Aorta (tissue), 5 donors: Measurements from ENCODE around the gene GRK2. TPM values are rescaled to one million over a fixed set of nuclear protein-coding genes. Genes with fewer than 3 reads are reported as not detected.
"Not testable (repeated sequence)": the region's sequence is repeated elsewhere in the genome, so short reads cannot be mapped to it uniquely, and the experiment has no call there.

ENCODE experiments used
- ATAC-seq: fragments of 200-7000 bp; cut with Tn5 transposase; one replicate; pipeline ENCODE4 v1.9.1; 2022; ENCODE audit warnings: moderate library complexity; ENCODE audit not compliant: low FRiP score
- DNase-seq, 2 donors: peaks; one replicate each; pipeline ENCODE4 v3.0.0-alpha.2; 2020
- H3K27ac ChIP-seq, 2 donors: one replicate each; pipeline ENCODE4 v1.5.1; 2013; ENCODE audit warnings: low read length in 2 of 2, mild to moderate bottlenecking in 2 of 2, moderate library complexity in 2 of 2, control low read depth in 1 of 2, inconsistent platforms in 1 of 2, low read depth in 1 of 2
- H3K27me3 ChIP-seq, 2 donors: one replicate each; pipeline ENCODE4 v1.6.1; 2013; ENCODE audit warnings: control low read depth in 1 of 2, low read length in 1 of 2, mild to moderate bottlenecking in 1 of 2, moderate library complexity in 1 of 2; ENCODE audit not compliant: insufficient read depth in 2 of 2, control insufficient read depth in 1 of 2
- H3K36me3 ChIP-seq, 2 donors: one replicate each; pipeline ENCODE4 v1.6.1; 2013; ENCODE audit warnings: control low read depth in 1 of 2, low read length in 1 of 2, mild to moderate bottlenecking in 1 of 2; ENCODE audit not compliant: insufficient read depth in 2 of 2, control insufficient read depth in 1 of 2
- H3K4me1 ChIP-seq, 2 donors: one replicate each; pipeline ENCODE4 v1.6.1; 2013; ENCODE audit warnings: low read length in 2 of 2, control low read depth in 1 of 2, mild to moderate bottlenecking in 1 of 2, moderate library complexity in 1 of 2; ENCODE audit not compliant: insufficient read depth in 2 of 2, control insufficient read depth in 1 of 2
- H3K4me3 ChIP-seq, 2 donors: one replicate each; pipeline ENCODE4 v1.5.1; 2013; ENCODE audit warnings: low read length in 2 of 2, control low read depth in 1 of 2, mild to moderate bottlenecking in 1 of 2
- H3K9me3 ChIP-seq: one replicate; pipeline ENCODE4 v1.6.1; 2013; ENCODE audit warnings: mild to moderate bottlenecking, low read length; ENCODE audit not compliant: control insufficient read depth
- WGBS, 2 donors: extraction: QIAGEN DNeasy Blood & Tissue Kit; methylation state at CpG; one replicate each; pipeline ENCODE4 v1.1.7; 2013; 5-methylcytosine and 5-hydroxymethylcytosine counted together
- intact Hi-C, 2 donors: fragments of 100-400 bp; cut with DNase I; formaldehyde crosslinking; loops; one replicate each; pipeline versions ENCODE4 v1.14.2 to v1.15.0; 2022
- polyA plus RNA-seq, 2 donors: library from polyadenylated mRNA; stranded (reverse); fragments of 200-250 nt; gene quantifications; one replicate each; pipeline ENCODE4 v1.2.3, GENCODE V29; 2013
- total RNA-seq, 2 donors: library from RNA; stranded (reverse); fragmentation: NEBNext Ultra II Directional; extraction: Animal tissue kit (Norgen Biotek cat#: 25700); gene quantifications; one replicate each; pipeline ENCODE4 v1.2.1, GENCODE V29; 2021
- donor health status: healthy with polysubstance abuse.
- donor health status: Bipolar disorder and iron deficiency.
- donor health status: DM: no; HTN: no; CAD: no.
- donor health status: DM: no; HTN: no; CAD: no.
- donor health status: DM: yes; HTN: yes; CAD: no.

Gene GRK2
- total and polyA plus RNA-seq, 4 donors = 29.3 to 77.6 (median 53.7) TPM

GRCh38 chr11:67260885-67261639 is 5.2 kb upstream of the GRK2 start:
- not testable (repeated sequence) for H3K36me3 ChIP-seq, H3K27ac ChIP-seq, H3K27me3 ChIP-seq, H3K9me3 ChIP-seq, H3K4me1 ChIP-seq
- ATAC-seq (peak; percentile 16), DNase-seq (peak in 1 of 2 donors; percentile 92)
- peak overlapping the region; percentile 2 to 25 for H3K4me3 ChIP-seq
- intact Hi-C loops = loop anchor here (5.0 kb wide), 1 partner anchor 121 kb away; no protein-coding TSS in a partner anchor
- 27 to 30% methylated on average over 47 to 50 of the region's 50 CpGs for WGBS, 2 donors

GRCh38 chr11:67261640-67261945 is 4.7 kb upstream of the GRK2 start:
- no peaks in the 10 kb centered on the region for H3K36me3 ChIP-seq
- H3K4me1 ChIP-seq = no peaks in the 10 kb centered on the region
- no peaks in the 10 kb centered on the region for H3K27me3 ChIP-seq
- 11% methylated on average over 17 to 18 of the region's 18 CpGs for WGBS, 2 donors
- intact Hi-C loops = loop anchor here (5.0 kb wide), 1 partner anchor 121 kb away; no protein-coding TSS in a partner anchor
- peak overlapping the region; percentile 2 to 25 for H3K4me3 ChIP-seq
- no peak for DNase-seq
- ATAC-seq = no peak
- no peaks in the 10 kb centered on the region for H3K9me3 ChIP-seq
- H3K27ac ChIP-seq = no peak overlapping the region

- DNase-seq = peak; percentile 46 to 74
- no peaks in the 10 kb centered on the region for H3K9me3 ChIP-seq
- ATAC-seq = no peak
- intact Hi-C loops = loop anchor here (2.0 to 5.0 kb wide), 2 partner anchors 55 to 120 kb away; no protein-coding TSS in a partner anchor
- no peak overlapping the region for H3K4me3 ChIP-seq
- WGBS, 2 donors = 55 to 57% methylated on average over 18 of the region's 18 CpGs
- H3K27ac ChIP-seq = no peak overlapping the region
- no peaks in the 10 kb centered on the region for H3K36me3 ChIP-seq
- H3K4me1 ChIP-seq = no peaks in the 10 kb centered on the region
- no peaks in the 10 kb centered on the region for H3K27me3 ChIP-seq
Observed at GRCh38 chr11:67261946-67262681, 4.2 kb upstream of the GRK2 start.

GRCh38 chr11:67262731-67263675 is 3.3 kb upstream of the GRK2 start:
- no peak overlapping the region for H3K27ac ChIP-seq
- no peaks in the 10 kb centered on the region for H3K4me1 ChIP-seq
- no peaks in the 10 kb centered on the region for H3K27me3 ChIP-seq
- 33 to 38% methylated on average over 22 of the region's 22 CpGs for whole genome bisulfite sequencing, 2 donors
- ATAC-seq (peak; percentile 87), DNase-seq (peak; percentile 91 to 94)
- no peaks in the 10 kb centered on the region for H3K9me3 ChIP-seq
- no peaks in the 10 kb centered on the region for H3K36me3 ChIP-seq
- intact Hi-C loops = loop anchor here (2.0 to 5.0 kb wide), 2 partner anchors 54 to 119 kb away; no protein-coding TSS in a partner anchor
- H3K4me3 ChIP-seq = no peak overlapping the region

- ATAC-seq (no peak), DNase-seq (no peak)
- Histone ChIP-seq H3K4me3 (no peak overlapping the region), H3K4me1 (no peaks in the 10 kb centered on the region), H3K27me3 (no peaks in the 10 kb centered on the region), H3K27ac (no peak overlapping the region), H3K9me3 (no peaks in the 10 kb centered on the region), H3K36me3 (no peaks in the 10 kb centered on the region)
- intact Hi-C loops = loop anchor here (5.0 kb wide), 1 partner anchor 118 kb away; no protein-coding TSS in a partner anchor
- WGBS, 2 donors = 96 to 99% methylated on average over 5 of the region's 5 CpGs
Observed at GRCh38 chr11:67264260-67264659, 2.0 kb upstream of the GRK2 start.

- no peaks in the 10 kb centered on the region for H3K36me3 ChIP-seq
- H3K4me3 ChIP-seq = no peak overlapping the region
- H3K9me3 ChIP-seq = no peaks in the 10 kb centered on the region
- 91 to 92% methylated on average over 7 of the region's 7 CpGs for WGBS, 2 donors
- no peaks in the 10 kb centered on the region for H3K27me3 ChIP-seq
- H3K4me1 ChIP-seq = no peaks in the 10 kb centered on the region
- no peak overlapping the region for H3K27ac ChIP-seq
- DNase-seq = peak in 1 of 2 donors; percentile 49
- no peak for ATAC-seq
- intact Hi-C loops = loop anchor here (5.0 kb wide), 1 partner anchor 117 kb away; no protein-coding TSS in a partner anchor
Observed at GRCh38 chr11:67264877-67265632, 1.2 kb upstream of the GRK2 start.

GRCh38 chr11:67265633-67266448 is 432 bp upstream of the GRK2 start:
- Histone ChIP-seq H3K27me3 (no peaks in the 10 kb centered on the region), H3K27ac (peak overlapping the region in 1 of 2 donors; percentile 58), H3K4me3 (peak overlapping the region; percentile 75 to 81), H3K9me3 (no peaks in the 10 kb centered on the region), H3K4me1 (no peaks in the 10 kb centered on the region), H3K36me3 (no peaks in the 10 kb centered on the region)
- WGBS, 2 donors = 11 to 23% methylated on average over 27 to 54 of the region's 54 CpGs
- intact Hi-C loops = loop anchor here in 1 of 2 donors (1.0 kb wide), 1 partner anchor 51 kb away; no protein-coding TSS in a partner anchor
- DNase-seq = peak; percentile 84 to 94
- ATAC-seq = peak; percentile 76
